Endothelial cell of umbilical vein (primary cell): ENCODE measurements around the gene XPO6. TPM values are rescaled to one million over a fixed set of nuclear protein-coding genes. Genes with fewer than 3 reads are reported as not detected.

ENCODE experiments used
- BruUV-seq: library from RNA; stranded (reverse); fragments of 400-500 nt; replicated peaks from 2 replicates; lab custom pipeline; 2021; lab: Mats Ljungman, UMichigan
- CTCF ChIA-PET: fragments of 300-600, 350-600 bp; sonication (Branson Sonifier 250); formaldehyde crosslinking; loops from one replicate; lab custom pipeline; 2021; ENCODE audit warnings: antibody characterized with exemption, inconsistent platforms; lab: Charles Lee
- POLR2A ChIA-PET: fragments of 300-600, 350-600 bp; sonication (Branson Sonifier 250); formaldehyde crosslinking; loops from one replicate; lab custom pipeline; 2021; ENCODE audit warnings: antibody characterized with exemption, inconsistent platforms; lab: Charles Lee
- DNase-seq: peaks from one replicate; pipeline ENCODE4 v3.0.0-alpha.2; 2011; ENCODE audit warnings: low read depth, low spot score
- FAIRE-seq: peaks from 2 replicates; lab custom pipeline; 2011; peaks lifted over from hg19 to GRCh38; lab: Jason Lieb, UNC
- H2AFZ ChIP-seq: 2 replicates; pipeline ENCODE4 v1.6.0; 2012; ENCODE audit warnings: low read depth, low read length, control low read depth, inconsistent platforms
- H3K27ac ChIP-seq: 2 replicates; pipeline ENCODE4 v1.5.1; 2011; ENCODE audit warnings: low read depth, mild to moderate bottlenecking, control low read depth, low read length, moderate library complexity; ENCODE audit not compliant: insufficient read depth
- H3K27me3 ChIP-seq, 2 experiments: 2 replicates each; pipeline versions ENCODE4 v1.6.0 to v1.6.1; 2011; ENCODE audit warnings: low read length in 2 of 2, mixed read lengths in 1 of 2; ENCODE audit not compliant: control insufficient read depth in 2 of 2, insufficient read depth in 2 of 2
- H3K36me3 ChIP-seq, 2 experiments: 2 replicates in 1 of 2; 3 replicates in 1 of 2; pipeline ENCODE4 v1.5.1; 2011; ENCODE audit warnings: low read length in 2 of 2, mild to moderate bottlenecking in 1 of 2, moderate library complexity in 1 of 2; ENCODE audit not compliant: control insufficient read depth in 2 of 2, insufficient read depth in 2 of 2; ENCODE audit errors: extremely low read depth in 1 of 2
- H3K4me1 ChIP-seq: 3 replicates; pipeline ENCODE4 v1.5.1; 2011; ENCODE audit warnings: mild to moderate bottlenecking, low read length; ENCODE audit not compliant: control insufficient read depth, insufficient read depth; ENCODE audit errors: extremely low read depth
- H3K4me2 ChIP-seq: 2 replicates; pipeline ENCODE4 v1.6.1; 2011; ENCODE audit warnings: low read length, control low read depth, mixed read lengths; ENCODE audit not compliant: insufficient read depth
- H3K4me3 ChIP-seq, 3 experiments: fragments of 200-600 bp in 1 of 3; sonication (generic), shearing (Covaris generic) in 1 of 3; replicated peaks in 1 of 3; 2 replicates each; pipeline ENCODE4 v1.5.1; 2011 to 2016; ENCODE audit warnings: control low read depth in 3 of 3, low read length in 3 of 3, mild to moderate bottlenecking in 2 of 3, inconsistent platforms in 1 of 3, low read depth in 1 of 3, moderate library complexity in 1 of 3; ENCODE audit not compliant: insufficient read depth in 1 of 3
- H3K79me2 ChIP-seq: 2 replicates; pipeline ENCODE4 v1.6.0; 2012; ENCODE audit warnings: low read length, inconsistent platforms; ENCODE audit not compliant: control insufficient read depth, insufficient read depth
- H3K9ac ChIP-seq: replicated peaks from 2 replicates; pipeline ENCODE3; 2011; ENCODE audit warnings: low read length, control low read depth; ENCODE audit not compliant: insufficient read depth; ENCODE audit errors: extremely low read depth
- H3K9me1 ChIP-seq: replicated peaks from 3 replicates; pipeline ENCODE4 v1.6.0; 2011; ENCODE audit warnings: mild to moderate bottlenecking, low read length; ENCODE audit not compliant: control insufficient read depth, insufficient read depth; ENCODE audit errors: extremely low read depth
- H3K9me3 ChIP-seq: replicated peaks from 2 replicates; pipeline ENCODE4 v1.5.1; 2012; ENCODE audit warnings: low read length, inconsistent platforms; ENCODE audit not compliant: control insufficient read depth, insufficient read depth
- H4K20me1 ChIP-seq: replicated peaks from 2 replicates; pipeline ENCODE3; 2011; ENCODE audit warnings: mild to moderate bottlenecking, low read length; ENCODE audit not compliant: control insufficient read depth, insufficient read depth; ENCODE audit errors: extremely low read depth
- CTCF ChIP-seq, 2 donors: IDR thresholded peaks; 1 replicate in 1 of 2; 2 replicates in 1 of 2; pipeline ENCODE4 v1.5.1; 2011; ENCODE audit warnings: low read length in 2 of 2, mild to moderate bottlenecking in 2 of 2, moderate library complexity in 2 of 2, control low read depth in 1 of 2, inconsistent platforms in 1 of 2, low read depth in 1 of 2; ENCODE audit not compliant: insufficient read depth in 1 of 2; ENCODE audit errors: extremely low read depth in 1 of 2
- EZH2 ChIP-seq: IDR thresholded peaks from 2 replicates; pipeline ENCODE4 v1.6.1; 2012; ENCODE audit warnings: borderline replicate concordance, low read depth, mild to moderate bottlenecking, moderate library complexity, low read length, inconsistent platforms; ENCODE audit not compliant: severe bottlenecking
- FOS ChIP-seq: IDR thresholded peaks from 2 replicates; pipeline ENCODE4 v1.6.1; 2011; ENCODE audit warnings: mild to moderate bottlenecking, low read length, moderate library complexity, borderline replicate concordance; ENCODE audit not compliant: insufficient read depth
- GATA2 ChIP-seq: IDR thresholded peaks from 2 replicates; pipeline ENCODE4 v1.7.0; 2011; ENCODE audit warnings: low read depth, mild to moderate bottlenecking, moderate library complexity, mixed read lengths, low read length; ENCODE audit not compliant: insufficient read length, insufficient read depth
- JUN ChIP-seq: IDR thresholded peaks from 2 replicates; pipeline ENCODE4 v1.6.1; 2011; ENCODE audit warnings: borderline replicate concordance, low read depth; ENCODE audit not compliant: insufficient read length, insufficient read depth
- MAX ChIP-seq: IDR thresholded peaks from 2 replicates; pipeline ENCODE4 v1.6.1; 2011; ENCODE audit not compliant: insufficient read depth, insufficient read length
- MYC ChIP-seq: IDR thresholded peaks from one replicate; pipeline ENCODE4 v1.6.1; 2011; ENCODE audit warnings: mild to moderate bottlenecking, low read depth, low read length
- POLR2A ChIP-seq: IDR thresholded peaks from 2 replicates; pipeline ENCODE4 v1.6.1; 2012; ENCODE audit warnings: low read depth, mild to moderate bottlenecking, control low read depth, low read length
- POLR2AphosphoS5 ChIP-seq: IDR thresholded peaks from 2 replicates; pipeline ENCODE4 v1.6.1; 2012; ENCODE audit warnings: low read depth, mild to moderate bottlenecking, control low read depth, low read length, moderate library complexity; ENCODE audit not compliant: insufficient read depth
- dilution Hi-C: fragments of 300-500 bp; cut with MboI; formaldehyde crosslinking; loops from one replicate; pipeline ENCODE4 v1.15.0; 2019; ENCODE audit warnings: low sequenced_read_pairs; ENCODE audit not compliant: extremely low pct_ligation_motif_present
- intact Hi-C: fragments of 100-400 bp; cut with micrococcal nuclease; formaldehyde crosslinking; loops from one replicate; pipeline ENCODE4 v1.10.0; 2022
- polyA plus RNA-seq, 4 experiments: library from polyadenylated mRNA; depleted of rRNA in 3 of 4; stranded (reverse) in 3 of 4; unstranded in 1 of 4; fragments of >200 nt; gene quantifications; 2 replicates each; pipeline versions ENCODE4 v1.2.1 to v1.2.3, GENCODE V29; 2011 to 2012; ENCODE audit warnings: missing spikeins in 1 of 4
- total RNA-seq: library from RNA; stranded (reverse); gene quantifications from 2 replicates; pipeline ENCODE4 v1.2.3, GENCODE V29; 2021

Gene XPO6
- total and polyA plus RNA-seq, 2 donors (not counting 3 experiments of a cell fraction or from before 2014, with no cell fraction given), result 170 to 272 TPM

DNA sequence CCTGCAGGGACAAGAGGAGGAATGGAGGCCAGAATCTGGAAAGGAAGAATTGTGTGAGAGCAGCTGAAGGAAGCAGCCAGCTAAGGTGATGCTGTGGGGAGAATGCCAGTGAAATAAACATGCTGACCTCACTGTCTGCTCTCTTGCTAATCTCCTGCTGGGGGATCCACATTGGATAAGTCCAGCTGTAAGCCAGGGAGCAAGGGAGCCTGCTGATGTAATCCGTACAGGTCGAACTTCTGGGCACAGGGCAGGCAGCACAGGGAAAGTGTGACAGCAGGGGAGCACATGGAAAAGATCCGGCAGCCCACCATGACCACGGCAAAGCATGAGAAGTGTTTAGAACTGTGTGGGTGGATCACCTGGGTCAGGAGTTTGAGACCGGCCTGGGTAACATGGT is 7.5 kb upstream of the XPO6 start:
- FAIRE-seq (no peak), DNase-seq (no peak)
- dilution Hi-C loops (no loop called here), intact Hi-C loops (no loop called here)
- no peak for TF ChIP-seq MAX
- TF ChIP-seq JUN, result no peak
- no peak for TF ChIP-seq FOS
- TF ChIP-seq POLR2A, result no peak
- TF ChIP-seq GATA2, result no peak
- TF ChIP-seq POLR2AphosphoS5, result no peak
- no peak for TF ChIP-seq MYC
- no peak for TF ChIP-seq EZH2
- TF ChIP-seq CTCF (IDR thresholded peaks at IDR 0.05; ENCODE audit: extremely low read depth in 1 of 2, insufficient read depth in 1 of 2, low read depth in 1 of 2, low read length in 2 of 2), result no peak
- Histone ChIP-seq H3K79me2 (no peaks in the 10 kb centered on the region), H3K4me3 (no peak overlapping the region), H3K36me3 (no peaks in the 10 kb centered on the region), H3K9ac (no peak overlapping the region), H2AFZ (no peak overlapping the region), H3K27me3 (no peaks in the 10 kb centered on the region), H3K27ac (no peak overlapping the region), H3K9me1 (no peaks in the 10 kb centered on the region), H3K4me2 (no peak overlapping the region), H4K20me1 (no peaks in the 10 kb centered on the region), H3K9me3 (no peaks in the 10 kb centered on the region), H3K4me1 (no peaks in the 10 kb centered on the region)
- BruUV-seq, result no TSS peak
- CTCF ChIA-PET, result interaction anchor here (0.7 to 4.8 kb wide), 5 partner anchors 13 to 246 kb away, joined by 3 to 71 read pairs (median 4); no protein-coding TSS in a partner anchor
- POLR2A ChIA-PET, result no interaction called here
